Lower lobe of right lung (tissue), 2 donors: ENCODE data around the gene EPN2. TPM values are rescaled to one million over a fixed set of nuclear protein-coding genes. Genes with fewer than 3 reads are reported as not detected.

Source experiments
- ATAC-seq, 2 donors: fragments of 200-7000 bp; cut with Tn5 transposase; one replicate each; pipeline ENCODE4 v1.9.1; 2020 to 2022; ENCODE audit warnings: mild to moderate bottlenecking in 2 of 2, moderate library complexity in 2 of 2
- DNase-seq: peaks from one replicate; pipeline ENCODE4 v3.0.0-alpha.2; 2020
- H3K27ac ChIP-seq: fragments of 200-600 bp; one replicate; pipeline ENCODE4 v1.8.0; 2022
- H3K27me3 ChIP-seq: fragments of 200-600 bp; one replicate; pipeline ENCODE4 v1.8.0; 2022; ENCODE audit warnings: low read depth
- H3K36me3 ChIP-seq: fragments of 200-600 bp; one replicate; pipeline ENCODE4 v1.8.0; 2022; ENCODE audit warnings: mild to moderate bottlenecking
- H3K4me1 ChIP-seq: fragments of 200-600 bp; one replicate; pipeline ENCODE4 v1.8.0; 2022
- H3K4me3 ChIP-seq: fragments of 200-600 bp; one replicate; pipeline ENCODE4 v1.8.0; 2022; ENCODE audit warnings: mild to moderate bottlenecking
- H3K9me3 ChIP-seq: fragments of 200-600 bp; one replicate; pipeline ENCODE4 v1.8.0; 2022
- CTCF ChIP-seq: fragments of 200-600 bp; IDR thresholded peaks from one replicate; pipeline ENCODE4 v1.8.0; 2022; ENCODE audit warnings: antibody characterized with exemption, mild to moderate bottlenecking
- intact Hi-C: fragments of 100-400 bp; cut with DNase I; formaldehyde crosslinking; loops from one replicate; pipeline ENCODE4 v1.11.0; 2022
- total RNA-seq: library from RNA; stranded (reverse); fragmentation: NEBNext Ultra II Directional; extraction: Animal tissue kit (Norgen Biotek cat#: 25700); gene quantifications from one replicate; pipeline ENCODE4 v1.2.1, GENCODE V29; 2021
- donor health status: DM: no; HTN: yes; CAD: no; lungs with severe emphysema.

EPN2 gene
- total RNA-seq, 1 donor from 2014 or later: 66.2 TPM

GRCh38 chr17:19304751-19305150 is 67.6 kb downstream of the EPN2 start:
- TF ChIP-seq CTCF: no peak
- ATAC-seq (no peak), DNase-seq (no peak)
- Histone ChIP-seq H3K36me3 (no peaks in the 10 kb centered on the region), H3K27ac (peak overlapping the region; percentile 46), H3K27me3 (no peaks in the 10 kb centered on the region), H3K9me3 (no peaks in the 10 kb centered on the region), H3K4me1 (peaks cover 74% of the 10 kb centered on the region), H3K4me3 (no peak overlapping the region)
- intact Hi-C loops: no loop called here

GRCh38 chr17:19305256-19305655 is 68.1 kb downstream of the EPN2 start:
- Histone ChIP-seq H3K27me3 (no peaks in the 10 kb centered on the region), H3K36me3 (no peaks in the 10 kb centered on the region), H3K4me1 (peaks cover 72% of the 10 kb centered on the region), H3K9me3 (no peaks in the 10 kb centered on the region), H3K4me3 (no peak overlapping the region), H3K27ac (no peak overlapping the region)
- intact Hi-C loops: no loop called here
- TF ChIP-seq CTCF: no peak
- DNase-seq (no peak), ATAC-seq (no peak)

GRCh38 chr17:19305761-19306159 is 68.6 kb downstream of the EPN2 start:
- no peak overlapping the region for H3K27ac ChIP-seq
- no peak overlapping the region for H3K4me3 ChIP-seq
- peaks cover 71% of the 10 kb centered on the region for H3K4me1 ChIP-seq
- no peaks in the 10 kb centered on the region for H3K36me3 ChIP-seq
- intact Hi-C loops: no loop called here
- no peaks in the 10 kb centered on the region for H3K9me3 ChIP-seq
- ATAC-seq (no peak), DNase-seq (no peak)
- TF ChIP-seq CTCF: no peak
- no peaks in the 10 kb centered on the region for H3K27me3 ChIP-seq

- intact Hi-C loops: no loop called here
- DNase-seq: peak; percentile 19
- peaks cover 4% of the 10 kb centered on the region for H3K36me3 ChIP-seq
- no peak for TF ChIP-seq CTCF
- H3K4me1 ChIP-seq: peaks cover 70% of the 10 kb centered on the region
- no peaks in the 10 kb centered on the region for H3K27me3 ChIP-seq
- ATAC-seq: peak; percentile 26 to 58
- no peak overlapping the region for H3K4me3 ChIP-seq
- H3K27ac ChIP-seq: no peak overlapping the region
- H3K9me3 ChIP-seq: no peaks in the 10 kb centered on the region
These were observed 69.3 kb downstream of the EPN2 start for GRCh38 chr17:19306160-19307111.

GRCh38 chr17:19307521-19307920 is 70.4 kb downstream of the EPN2 start:
- Histone ChIP-seq H3K9me3 (no peaks in the 10 kb centered on the region), H3K4me1 (peaks cover 60% of the 10 kb centered on the region), H3K27ac (no peak overlapping the region), H3K4me3 (no peak overlapping the region), H3K27me3 (no peaks in the 10 kb centered on the region), H3K36me3 (peaks cover 11% of the 10 kb centered on the region)
- DNase-seq (peak; percentile 30), ATAC-seq (no peak)
- TF ChIP-seq CTCF: no peak
- intact Hi-C loops: no loop called here
